GM19324 (cell line): ENCODE measurements around the gene NFIX.

Experiments
- ATAC-seq: cut with Tn5 transposase; IDR thresholded peaks from one replicate; pipeline ENCODE4 v1.9.1; 2021; ENCODE audit warnings: mild to moderate bottlenecking, moderate library complexity; ENCODE audit not compliant: unreplicated experiment, low FRiP score

Gene NFIX

GRCh38 chr19:13006431-13007281, 11.4 kb downstream of the NFIX start:
- no peak for ATAC-seq

DNA sequence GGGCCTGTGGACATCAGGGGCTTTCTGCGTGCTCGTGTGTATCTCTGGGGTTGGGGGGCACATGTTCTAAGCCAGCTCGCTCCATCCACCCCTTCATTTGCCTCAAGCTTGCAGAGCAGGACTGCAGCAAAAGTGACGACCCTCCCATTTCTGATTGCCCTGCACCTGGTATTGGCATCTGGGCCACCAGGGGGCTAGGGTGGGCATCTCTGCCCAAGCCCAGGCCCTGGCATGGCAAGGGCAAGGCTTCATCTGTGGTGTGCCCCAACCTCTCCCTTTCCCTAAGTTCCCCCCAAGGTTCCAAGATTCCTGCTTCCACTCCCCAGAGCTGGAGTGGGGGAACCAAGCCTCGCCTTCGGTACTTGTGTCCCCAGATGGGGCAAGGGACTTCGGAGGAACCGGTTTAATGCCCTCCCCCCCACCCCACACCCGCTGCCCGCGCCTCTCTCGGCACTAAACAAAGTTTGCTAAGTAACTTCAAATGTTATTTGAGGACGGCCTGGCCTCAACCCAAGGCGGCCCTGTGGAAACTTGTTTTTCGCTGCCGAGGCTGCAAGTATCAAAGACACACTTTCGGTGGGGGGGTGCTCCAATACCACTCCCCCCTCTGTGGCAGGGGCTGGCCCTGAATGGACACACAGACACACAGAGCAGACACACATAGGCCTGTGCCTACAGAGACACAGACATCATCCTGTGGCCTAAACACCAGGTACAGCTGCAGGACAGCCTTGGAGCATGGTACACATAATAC, 12.2 kb downstream of the NFIX start:
- no peak for ATAC-seq

- no peak for ATAC-seq
Observed at GRCh38 chr19:13008926-13009787, 13.9 kb downstream of the NFIX start.

GRCh38 chr19:13010038-13010991, 15.0 kb downstream of the NFIX start:
- ATAC-seq, result no peak

GRCh38 chr19:13010992-13011652, 15.8 kb downstream of the NFIX start:
- no peak for ATAC-seq

DNA sequence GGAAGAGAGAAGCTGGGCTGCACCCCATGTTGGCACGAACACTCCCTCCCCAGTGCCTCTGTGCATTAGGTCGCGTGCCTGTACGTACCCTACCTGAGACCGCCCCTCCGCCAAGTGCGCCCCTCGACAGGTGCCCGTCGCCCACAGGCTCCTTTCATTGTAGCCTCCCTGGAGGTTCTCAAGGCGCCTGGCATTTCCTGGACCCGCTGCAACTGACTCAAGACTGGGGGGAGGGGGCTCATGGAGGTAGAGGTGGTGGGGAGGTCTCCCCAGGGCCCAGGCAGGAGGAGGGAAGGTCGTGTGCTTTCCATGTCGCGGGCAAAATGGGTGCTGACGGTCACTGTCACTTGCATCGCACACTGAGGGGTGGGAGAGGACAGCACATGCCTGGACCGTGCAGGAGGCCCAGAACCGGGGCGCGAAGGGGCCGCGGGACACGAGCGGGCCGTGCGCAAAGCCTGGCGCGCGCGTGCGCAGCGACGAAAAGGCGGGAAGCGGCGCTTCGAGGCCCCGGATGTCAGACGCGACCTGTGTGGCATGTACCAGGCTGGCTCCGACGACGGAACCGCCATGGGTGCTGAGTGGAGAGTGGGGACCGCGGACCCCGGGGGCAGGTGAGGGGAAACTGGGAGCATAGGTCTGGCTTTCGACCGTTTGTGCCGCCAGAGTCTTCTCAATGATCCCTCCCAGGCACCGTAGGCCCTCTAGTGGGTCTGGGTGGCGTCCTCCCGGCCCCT, 16.5 kb downstream of the NFIX start:
- ATAC-seq, result no peak

GRCh38 chr19:13012390-13012689, 17.1 kb downstream of the NFIX start:
- no peak for ATAC-seq

DNA sequence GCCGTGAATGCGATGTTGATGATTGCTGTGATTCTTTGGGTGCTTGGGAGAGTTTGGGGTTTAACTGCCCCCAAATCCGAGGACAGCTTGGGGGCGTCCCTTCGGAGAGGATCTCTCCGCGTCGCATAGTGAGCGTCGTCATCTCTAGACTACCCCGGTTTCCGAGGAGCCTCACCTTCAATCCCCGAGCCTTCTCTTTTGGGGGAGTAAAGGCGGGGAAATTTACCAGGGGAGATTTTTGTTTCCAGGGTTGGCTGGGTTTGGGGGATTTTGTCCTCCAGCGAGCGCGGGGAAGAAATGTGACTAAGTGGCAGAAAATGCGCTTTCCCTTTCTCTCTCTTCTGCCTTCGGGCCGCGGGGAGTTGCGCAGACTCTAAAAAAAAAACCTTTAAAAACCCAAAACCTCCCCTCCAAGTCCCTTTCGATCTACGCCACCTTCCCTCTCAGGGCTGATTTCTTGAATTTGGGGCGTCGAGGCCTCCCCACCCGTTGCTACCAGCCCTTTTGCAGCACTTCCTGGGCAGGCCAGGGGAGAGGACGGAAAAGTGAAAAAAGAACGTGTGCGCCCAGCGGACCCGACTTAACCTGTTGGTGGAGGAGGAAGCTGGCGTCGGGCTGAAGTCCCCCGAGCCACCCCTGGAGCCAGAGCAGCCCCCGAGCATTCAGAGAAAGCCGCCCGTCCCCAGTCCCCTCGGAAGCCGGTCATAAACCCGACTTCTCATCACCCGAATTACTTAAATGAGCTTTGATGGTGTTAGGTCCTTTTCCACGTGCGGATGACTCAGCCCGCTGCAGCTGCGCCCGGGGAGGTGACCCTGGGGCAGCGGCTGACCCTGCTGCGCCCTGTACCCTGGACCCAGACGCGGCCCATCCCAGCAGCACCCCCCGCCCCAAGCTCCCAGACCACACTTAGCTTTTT, 17.7 kb downstream of the NFIX start:
- ATAC-seq, result no peak

GRCh38 chr19:13013649-13014048, 18.4 kb downstream of the NFIX start:
- no peak for ATAC-seq

DNA sequence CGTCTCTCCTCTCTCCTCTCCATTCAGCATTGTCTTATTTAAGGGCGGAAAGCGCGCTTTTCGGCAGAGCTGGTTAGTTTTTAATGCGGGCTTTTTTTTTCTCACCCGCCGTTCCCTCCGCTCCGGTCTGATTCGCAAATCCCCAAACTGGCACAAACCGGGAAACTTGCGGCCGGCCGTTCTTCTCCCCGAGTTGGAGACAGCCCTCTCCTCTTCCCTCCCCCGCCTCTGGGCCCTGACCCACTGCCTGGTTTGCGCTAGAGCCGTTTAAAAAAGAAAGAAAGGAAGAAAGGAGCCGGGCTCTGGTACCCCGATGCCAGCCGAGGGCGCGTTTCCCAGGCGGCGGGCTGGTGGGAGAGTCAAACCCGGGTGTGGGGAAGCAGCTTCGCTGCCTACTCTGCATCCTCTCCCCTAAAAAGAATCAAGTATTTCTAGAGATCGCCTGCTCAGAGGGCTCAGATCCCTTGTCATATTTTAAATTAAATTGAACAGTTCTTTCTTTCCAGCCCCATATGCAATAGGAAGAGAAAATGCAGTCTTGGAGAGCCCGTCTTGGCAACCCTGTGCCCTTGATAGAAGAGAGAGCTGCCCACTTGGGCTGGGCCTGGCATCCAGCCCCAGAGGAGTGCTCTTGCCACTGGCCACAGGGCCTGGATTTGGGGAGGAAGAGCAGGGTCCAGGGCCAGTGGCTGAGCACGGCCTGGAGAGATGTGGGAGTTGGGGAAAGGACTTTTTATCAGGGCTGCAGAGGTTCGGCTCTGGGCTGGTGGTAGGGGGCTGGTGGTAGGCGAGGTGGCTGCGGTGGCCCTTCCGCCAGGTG, 19.0 kb downstream of the NFIX start:
- ATAC-seq, result no peak

- no peak for ATAC-seq
Observed at GRCh38 chr19:13014921-13015280, 19.6 kb downstream of the NFIX start.

DNA sequence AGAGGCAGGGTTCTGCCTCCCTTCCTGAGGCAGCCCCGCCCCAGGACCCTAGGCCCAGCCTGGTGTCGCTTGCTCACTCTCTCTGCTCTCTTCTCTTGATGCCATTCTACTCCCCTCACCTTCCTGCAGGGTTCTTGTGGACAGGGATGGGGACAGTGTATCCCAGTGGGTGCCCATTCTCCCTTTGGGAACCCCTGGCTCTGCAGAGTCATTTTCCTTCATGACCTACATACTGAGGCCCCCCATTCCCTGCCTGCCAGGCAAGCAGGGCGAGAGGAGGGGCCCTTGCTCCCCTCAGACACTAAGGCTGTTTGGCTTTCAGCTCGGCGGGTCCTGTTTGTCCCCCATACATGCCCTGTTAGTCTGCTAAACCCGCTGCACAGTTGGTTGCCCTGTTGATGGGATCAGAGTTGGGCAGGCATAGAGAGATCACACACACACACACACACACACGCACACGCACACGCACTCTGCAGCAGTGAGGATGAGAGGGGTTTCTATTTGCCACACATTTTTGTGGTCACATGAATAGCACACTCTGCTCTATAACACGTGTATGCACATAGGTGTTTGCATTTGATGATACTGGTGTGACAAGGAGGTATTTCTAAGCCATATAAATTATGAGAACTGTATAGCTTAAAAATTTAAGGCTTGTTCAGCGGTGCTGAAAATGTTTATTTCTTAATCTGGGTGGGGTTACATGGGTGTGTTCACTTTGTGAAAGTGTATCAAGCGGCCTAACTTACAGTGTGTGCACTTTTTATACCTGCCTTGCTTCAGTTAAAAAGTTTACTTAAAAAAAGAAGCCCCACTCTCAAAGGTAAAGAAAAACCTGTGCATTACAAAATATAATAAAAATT, 20.3 kb downstream of the NFIX start:
- no peak for ATAC-seq

- ATAC-seq, result no peak
Observed at GRCh38 chr19:13016245-13016627, 21.0 kb downstream of the NFIX start.

- ATAC-seq, result no peak
Observed at GRCh38 chr19:13016628-13017305, 21.5 kb downstream of the NFIX start.

- no peak for ATAC-seq
Observed at GRCh38 chr19:13017306-13018034, 22.2 kb downstream of the NFIX start.
